CD4-positive, alpha-beta T cell treated with Interleukin-6 at 100 ng/mL for 8 hours (primary cell): ENCODE results near the gene ARRDC5.
"Not testable (repeated sequence)": the region's sequence is repeated elsewhere in the genome, so short reads cannot be mapped to it uniquely, and the experiment has no call there.

ENCODE experiments used
- DNase-seq: peaks from one replicate; pipeline ENCODE4 v3.0.0-alpha.2; 2020; ENCODE audit warnings: mixed read lengths, low spot score

The ARRDC5 gene

GRCh38 chr19:4868286-4868834 is 34.3 kb downstream of the ARRDC5 start:
- no peak for DNase-seq

GRCh38 chr19:4867534-4868285 is 35.0 kb downstream of the ARRDC5 start, which contains the start of gene PLIN3:
TSS of gene PLIN3 (minus strand) at chr19:4867667. CDS start at chr19:4861394, 6,273 bp downstream.
- peak; percentile 87 for DNase-seq

- peak; percentile 29 for DNase-seq
Observed at GRCh38 chr19:4866595-4867424, 35.9 kb downstream of the ARRDC5 start.

- DNase-seq, result no peak
Observed at GRCh38 chr19:4861147-4861546, 41.5 kb downstream of the ARRDC5 start.

GRCh38 chr19:4859697-4860096 is 43.0 kb downstream of the ARRDC5 start:
- DNase-seq, result no peak

GRCh38 chr19:4856468-4856867 is 46.2 kb downstream of the ARRDC5 start:
- not testable (repeated sequence) for DNase-seq

GRCh38 chr19:4853506-4853905 is 49.2 kb downstream of the ARRDC5 start:
- not testable (repeated sequence) for DNase-seq

- no peak for DNase-seq
Observed at GRCh38 chr19:4852484-4852883, 50.2 kb downstream of the ARRDC5 start.

GRCh38 chr19:4851551-4852290 is 51.0 kb downstream of the ARRDC5 start:
- peak; percentile 66 for DNase-seq

- DNase-seq, result no peak
Observed at GRCh38 chr19:4849019-4849418, 53.7 kb downstream of the ARRDC5 start.

GRCh38 chr19:4847190-4847973 is 55.3 kb downstream of the ARRDC5 start:
- DNase-seq, result no peak

- not testable (repeated sequence) for DNase-seq
Observed at GRCh38 chr19:4845975-4846374, 56.7 kb downstream of the ARRDC5 start.

- DNase-seq, result no peak
Observed at GRCh38 chr19:4844348-4845179, 58.1 kb downstream of the ARRDC5 start.

- DNase-seq, result no peak
Observed at GRCh38 chr19:4843647-4843965, 59.1 kb downstream of the ARRDC5 start.
